Midbrain (tissue), 1 donor: ENCODE data around the gene PSORS1C1.

Experiments
- DNase-seq: peaks from one replicate; lab custom pipeline; 2025; lab: John Stamatoyannopoulos, UW

Gene PSORS1C1

GRCh38 chr6:31096215-31096614 lies 18.4 kb upstream of the PSORS1C1 start:
- DNase-seq, result no peak

GRCh38 chr6:31096656-31097055 lies 17.9 kb upstream of the PSORS1C1 start:
- no peak for DNase-seq

GRCh38 chr6:31098449-31098938 lies 16.1 kb upstream of the PSORS1C1 start:
- no peak for DNase-seq

GRCh38 chr6:31103136-31103535 lies 11.5 kb upstream of the PSORS1C1 start:
- no peak for DNase-seq

- DNase-seq, result no peak
Observed at GRCh38 chr6:31107052-31107451, 7.5 kb upstream of the PSORS1C1 start.

- DNase-seq, result no peak
Observed at GRCh38 chr6:31110825-31111582, 3.6 kb upstream of the PSORS1C1 start.

- no peak for DNase-seq
Observed at GRCh38 chr6:31111712-31112111, 2.9 kb upstream of the PSORS1C1 start.

- DNase-seq, result no peak
Observed at GRCh38 chr6:31112478-31112877, 2.1 kb upstream of the PSORS1C1 start, which contains the start of gene C6orf15. TSS of gene C6orf15 (minus strand) at chr6:31112575. CDS start at chr6:31112555, 20 bp downstream.

GRCh38 chr6:31113861-31114540 lies 599 bp upstream of the PSORS1C1 start:
- no peak for DNase-seq

- peak; percentile 34 for DNase-seq
Observed at GRCh38 chr6:31114970-31115849, 610 bp downstream of the PSORS1C1 start.

GRCh38 chr6:31115941-31116560 lies 1.5 kb downstream of the PSORS1C1 start:
- DNase-seq, result no peak

GRCh38 chr6:31116661-31117385 lies 2.2 kb downstream of the PSORS1C1 start:
- no peak for DNase-seq

- DNase-seq, result no peak
Observed at GRCh38 chr6:31118178-31118577, 3.6 kb downstream of the PSORS1C1 start.

GRCh38 chr6:31120151-31120915 lies 5.7 kb downstream of the PSORS1C1 start, which contains the start of gene CDSN:
TSS of gene CDSN (minus strand) at chr6:31120446. CDS start at chr6:31120419, 27 bp downstream.
- no peak for DNase-seq

- no peak for DNase-seq
Observed at GRCh38 chr6:31121131-31121790, 6.7 kb downstream of the PSORS1C1 start.

- DNase-seq, result peak; percentile 57
Observed at GRCh38 chr6:31122791-31123706, 8.4 kb downstream of the PSORS1C1 start.

GRCh38 chr6:31125162-31125561 lies 10.6 kb downstream of the PSORS1C1 start:
- DNase-seq, result no peak

- no peak for DNase-seq
Observed at GRCh38 chr6:31125586-31126363, 11.2 kb downstream of the PSORS1C1 start.
